ENCODE results near the gene CARD18.

Gene CARD18, protein sequence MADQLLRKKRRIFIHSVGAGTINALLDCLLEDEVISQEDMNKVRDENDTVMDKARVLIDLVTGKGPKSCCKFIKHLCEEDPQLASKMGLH

DNA sequence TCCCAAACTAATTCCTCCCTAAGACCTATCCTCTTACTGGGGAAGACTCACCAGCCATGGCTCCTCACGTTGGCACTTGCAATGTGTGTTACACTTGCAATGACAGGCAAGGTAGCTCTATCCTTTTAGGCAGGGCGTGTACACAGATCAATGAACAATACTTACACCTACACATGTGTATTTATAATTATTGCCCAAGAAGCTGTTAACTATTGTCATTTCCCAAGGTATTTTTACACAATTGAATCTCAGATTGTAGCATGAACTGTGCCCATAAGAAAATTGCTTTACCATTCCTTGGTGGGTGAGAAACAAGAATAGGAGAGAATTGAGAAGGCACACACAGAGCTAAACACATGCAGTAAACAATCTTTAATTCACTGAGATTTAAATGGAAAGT lies at the start of gene CARD18:
CARD18 (minus strand) TSS at position 101 of the 400 bp plus-strand sequence; CDS start at position 58, 43 bp downstream.
- no peak for DNase-seq

DNA sequence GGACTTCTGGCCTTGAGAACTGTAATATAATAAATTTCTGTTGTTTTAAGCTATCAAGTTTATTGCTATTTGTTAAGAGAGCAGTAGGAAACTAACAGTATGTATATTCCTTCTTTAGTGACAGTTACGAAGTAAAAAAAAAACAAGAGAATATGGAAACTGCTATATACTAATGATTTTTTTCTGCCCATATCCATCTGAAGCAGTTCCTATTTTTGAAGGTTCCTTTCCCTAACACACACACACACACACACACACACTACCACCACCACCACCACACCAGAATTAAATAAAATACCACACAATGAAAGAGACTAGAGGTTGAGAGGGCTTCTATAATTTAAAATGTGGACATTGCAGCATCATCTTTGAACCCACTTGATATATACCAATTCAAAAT lies 44.4 kb upstream of the CARD18 start:
- no peak for DNase-seq

DNA sequence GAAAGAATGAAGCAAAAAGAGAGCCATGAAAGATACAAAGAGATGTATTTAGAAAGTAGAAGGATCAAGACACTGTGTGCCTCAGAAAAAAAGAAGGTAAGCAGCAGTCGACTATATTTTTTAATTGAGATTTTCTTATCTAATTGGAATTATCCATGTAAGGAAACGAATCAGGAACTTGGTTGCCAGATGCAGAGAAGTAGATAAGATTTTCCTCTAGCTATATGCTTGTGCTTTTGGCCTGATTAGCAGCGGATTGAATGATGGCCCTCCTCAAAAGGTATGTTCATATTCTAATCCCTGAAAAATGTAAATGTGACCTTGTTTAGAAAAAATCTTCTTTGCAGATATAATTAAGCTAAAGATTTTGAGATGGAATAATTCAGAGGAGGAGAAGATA lies 43.9 kb upstream of the CARD18 start:
- DNase-seq, result no peak

DNA sequence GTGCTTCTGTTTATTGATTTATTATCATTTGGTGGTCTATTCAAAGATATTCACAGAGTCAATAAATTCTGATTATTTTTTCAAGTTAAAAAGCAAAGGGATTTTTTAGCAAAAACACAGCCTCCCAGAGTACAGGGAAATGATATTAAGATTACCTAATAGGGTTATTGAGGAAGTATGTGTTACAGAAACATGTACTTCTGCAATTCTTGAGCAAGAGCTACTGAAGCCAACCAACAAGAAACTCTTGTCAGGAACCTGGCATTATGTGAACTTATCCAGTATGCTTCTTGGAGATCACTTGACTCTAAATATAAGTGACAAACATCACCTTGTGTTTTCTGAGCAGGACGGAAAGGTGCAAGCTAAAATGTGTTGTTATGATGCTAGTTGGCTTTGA lies 42.0 kb upstream of the CARD18 start:
- no peak for DNase-seq

DNA sequence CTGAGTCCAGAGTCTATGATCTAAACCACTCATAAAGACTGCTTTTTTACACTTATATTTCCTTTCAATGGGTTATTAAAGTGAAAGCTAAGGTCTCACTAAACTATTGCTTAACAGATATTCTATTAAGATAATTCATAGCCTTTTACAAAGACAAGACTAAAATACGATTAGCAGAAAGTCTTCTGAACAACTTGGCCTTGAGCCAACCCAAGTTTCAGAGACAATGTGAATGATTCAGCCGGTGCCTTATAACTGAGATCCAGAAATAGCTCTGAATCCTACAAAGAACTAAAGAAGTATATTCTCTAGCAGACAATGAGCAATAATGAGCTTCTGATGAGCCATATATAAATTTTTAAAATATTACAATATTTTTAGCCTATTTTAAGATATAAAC lies 41.5 kb upstream of the CARD18 start:
- DNase-seq, result no peak

DNA sequence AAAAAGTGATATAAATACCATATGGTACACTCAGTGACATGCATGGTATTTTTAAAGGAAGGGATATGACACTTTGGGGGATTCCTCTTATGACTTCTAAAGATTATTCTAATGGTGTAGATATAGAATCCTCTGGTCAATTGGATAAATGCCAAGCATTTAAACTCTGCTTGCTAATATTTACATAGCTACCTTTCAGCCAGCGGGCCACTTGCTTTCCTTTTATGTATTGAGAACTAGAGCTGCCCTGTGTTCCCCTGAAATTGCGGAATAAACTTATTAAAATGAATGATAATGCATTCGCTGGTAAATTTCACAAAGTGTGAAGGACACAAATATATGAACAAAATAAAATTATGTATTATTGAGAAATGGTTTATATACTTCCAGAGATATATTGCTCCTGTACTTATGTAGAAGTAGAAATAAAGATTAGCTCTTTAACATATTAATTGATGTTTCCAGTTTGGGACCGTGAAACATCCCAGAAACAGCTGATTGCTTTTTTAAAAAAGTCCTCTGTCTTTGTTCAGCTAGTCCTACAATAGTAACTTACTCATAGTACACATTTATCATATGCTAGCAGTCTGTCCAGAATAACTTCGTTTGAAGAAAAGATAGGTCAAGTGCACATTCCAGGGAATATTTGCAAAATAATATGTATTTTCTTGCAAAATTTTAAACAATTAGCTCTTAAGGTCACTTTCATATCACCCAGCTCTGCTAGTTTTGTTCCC lies 40.1 kb upstream of the CARD18 start:
- no peak for DNase-seq

DNA sequence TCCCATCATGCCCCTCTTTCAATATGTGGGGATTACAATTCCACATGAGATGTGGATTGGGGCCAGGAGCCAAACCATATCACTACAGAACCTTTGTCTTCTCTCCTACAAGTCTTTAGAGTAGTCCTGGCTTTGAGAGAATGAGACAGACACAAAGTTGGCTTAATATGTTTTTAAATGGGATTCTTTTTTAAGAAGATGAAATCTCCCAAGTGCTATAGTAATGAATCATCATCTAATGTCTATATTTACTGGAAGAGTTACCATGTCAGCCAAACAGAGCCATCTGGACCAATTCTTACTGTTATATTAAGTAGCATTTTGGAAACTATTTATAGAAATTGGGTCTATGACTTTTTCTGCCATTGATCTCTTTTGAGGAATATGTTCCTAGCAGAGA lies 38.1 kb upstream of the CARD18 start:
- no peak for DNase-seq

DNA sequence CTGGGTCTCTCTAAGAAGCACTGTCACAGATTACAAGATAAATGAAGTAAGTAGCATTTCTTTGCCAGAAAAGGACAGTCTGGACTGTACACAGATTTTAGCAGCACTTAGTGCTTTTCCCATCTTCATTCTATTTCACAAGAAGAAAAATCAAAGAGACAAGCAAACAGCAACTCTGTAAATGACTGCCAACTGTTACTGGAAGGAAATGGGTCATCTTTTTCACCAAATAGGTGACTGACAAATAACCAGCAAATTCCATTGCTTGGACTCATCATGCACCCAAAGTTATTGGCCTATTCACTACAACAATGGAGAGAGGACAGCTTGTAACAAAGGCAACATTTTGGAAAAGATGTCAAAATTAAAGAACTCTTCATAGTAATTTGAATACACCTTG lies 28.9 kb upstream of the CARD18 start:
- no peak for DNase-seq

DNA sequence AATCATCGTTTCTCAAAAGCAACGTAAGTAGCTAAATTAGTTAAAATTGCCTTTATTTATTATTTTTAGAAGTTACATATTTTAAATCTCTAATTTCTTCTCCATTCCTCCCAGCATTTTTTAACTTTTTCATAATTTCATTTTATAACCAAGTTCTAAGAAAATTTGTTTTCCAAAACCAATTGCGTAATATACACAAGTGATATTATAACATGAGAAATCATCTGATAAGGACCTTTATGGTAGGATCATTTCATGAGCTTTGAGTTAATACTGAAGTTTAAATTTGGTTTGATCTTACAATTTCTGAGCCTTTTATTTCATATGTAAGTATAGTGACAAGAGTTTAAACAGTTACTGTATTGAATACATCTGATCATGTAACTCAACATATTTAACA lies 27.7 kb upstream of the CARD18 start:
- no peak for DNase-seq

DNA sequence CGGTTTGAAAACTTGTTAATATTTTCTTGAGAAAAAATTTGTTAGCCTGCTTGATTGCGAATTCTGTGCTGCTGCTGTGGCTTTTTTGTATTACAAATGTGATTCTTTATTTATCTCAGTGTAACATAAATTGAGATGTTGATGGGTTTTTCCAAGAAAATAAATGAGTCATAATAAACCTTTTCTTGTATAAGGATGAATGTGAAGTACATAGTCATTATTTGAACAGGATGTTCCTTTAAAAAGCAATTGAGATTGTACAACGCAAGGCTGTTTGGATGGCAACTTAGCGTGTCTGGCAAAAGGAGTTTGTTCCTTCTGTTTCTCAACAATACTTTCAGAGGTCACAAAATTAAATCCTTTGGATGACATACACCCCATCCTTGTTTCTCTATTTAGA lies 24.6 kb upstream of the CARD18 start:
- DNase-seq, result no peak

DNA sequence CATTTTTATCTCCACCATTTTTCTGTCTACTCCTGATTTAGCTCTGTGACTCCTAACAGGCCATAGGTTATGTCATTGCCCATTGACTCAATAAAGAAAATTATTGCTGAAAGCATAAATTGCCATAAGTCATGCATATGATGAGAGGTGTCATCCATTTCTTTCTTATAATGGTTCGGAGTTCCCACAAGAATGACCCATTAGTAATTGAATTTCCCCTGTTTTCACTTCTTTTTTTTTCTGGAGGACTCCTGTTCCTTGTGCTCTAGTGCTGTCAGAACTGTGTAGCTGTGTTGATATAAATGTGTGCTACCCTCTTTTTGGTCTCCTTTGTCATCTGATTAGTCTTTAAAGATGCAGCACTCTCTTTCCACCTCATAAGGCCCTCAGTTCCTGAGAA lies 22.9 kb upstream of the CARD18 start:
- no peak for DNase-seq

DNA sequence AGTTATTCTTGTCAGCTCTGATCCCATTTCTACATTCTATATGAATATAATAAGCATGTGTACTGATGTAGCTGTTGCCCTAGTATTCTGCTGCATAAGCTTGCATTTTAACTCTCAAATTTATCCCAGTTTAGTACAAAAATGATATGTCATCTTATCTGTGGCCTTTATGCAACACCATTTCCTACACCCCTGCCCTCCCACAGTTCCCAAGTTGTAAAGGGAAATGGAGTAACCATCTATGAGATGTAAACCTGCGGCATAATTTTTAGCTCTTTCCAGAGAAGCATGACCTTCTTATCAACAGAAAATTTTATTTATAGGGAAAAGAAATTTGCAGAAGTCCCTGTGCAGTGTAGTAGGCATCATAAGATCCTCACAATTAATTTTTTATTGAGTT lies 18.9 kb upstream of the CARD18 start:
- DNase-seq, result no peak

DNA sequence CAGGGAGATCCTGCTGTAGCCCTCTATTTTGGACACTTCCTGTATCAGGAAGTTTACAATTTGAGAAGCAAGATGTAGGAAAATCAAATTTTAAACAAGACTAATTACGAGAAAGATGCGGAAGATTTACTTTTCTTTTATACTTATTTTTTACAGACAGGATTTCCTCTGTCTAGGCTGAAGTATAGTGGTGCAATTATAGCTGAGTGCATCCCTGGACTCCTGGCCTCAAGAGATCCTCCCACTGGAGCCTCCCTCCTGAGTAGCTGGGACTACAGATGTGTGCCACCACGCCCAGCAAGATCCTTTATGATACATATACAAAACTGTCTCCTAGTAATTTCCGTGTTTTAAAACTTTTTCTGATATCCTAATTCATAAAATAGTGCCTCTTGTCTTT lies 17.2 kb upstream of the CARD18 start:
- DNase-seq, result no peak

DNA sequence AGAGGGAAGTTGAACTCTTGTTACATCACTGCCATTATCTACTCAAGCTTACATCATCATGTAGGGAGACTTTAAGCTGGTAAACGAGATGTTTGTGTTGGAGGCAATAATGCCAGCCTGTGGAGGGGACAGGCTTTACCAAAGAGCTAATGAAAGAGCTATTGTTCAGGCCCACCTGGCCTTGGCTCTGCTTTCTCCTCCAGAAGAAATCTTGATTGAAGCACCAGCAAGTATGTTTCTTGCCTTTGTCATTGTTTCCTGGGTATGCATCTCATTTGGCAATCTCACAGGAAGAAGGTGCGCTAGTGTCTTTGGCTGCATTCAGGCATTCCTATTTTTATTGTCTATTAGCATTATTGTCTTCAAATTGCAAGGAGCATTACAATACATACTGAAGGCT lies 16.7 kb upstream of the CARD18 start:
- DNase-seq, result no peak

DNA sequence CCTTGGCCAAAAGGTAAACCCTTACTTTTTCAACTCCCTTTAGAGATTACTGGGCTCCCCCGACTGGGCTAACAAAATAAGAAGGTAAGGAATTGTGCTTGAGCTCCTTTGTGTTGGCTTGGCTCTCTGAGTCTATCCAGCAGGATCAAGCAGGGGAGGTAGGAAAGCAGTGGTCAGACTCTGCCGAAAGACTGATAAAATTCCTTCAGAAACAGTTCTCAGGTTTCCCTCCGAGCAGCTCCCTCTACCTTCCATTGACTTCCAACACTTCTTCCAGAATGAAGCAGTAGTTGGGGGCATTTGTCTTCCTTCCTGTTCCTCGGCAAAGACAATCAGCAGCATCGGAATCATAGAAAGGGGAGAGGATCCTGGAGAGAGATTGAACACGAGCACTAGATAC lies 16.1 kb upstream of the CARD18 start:
- DNase-seq, result no peak

DNA sequence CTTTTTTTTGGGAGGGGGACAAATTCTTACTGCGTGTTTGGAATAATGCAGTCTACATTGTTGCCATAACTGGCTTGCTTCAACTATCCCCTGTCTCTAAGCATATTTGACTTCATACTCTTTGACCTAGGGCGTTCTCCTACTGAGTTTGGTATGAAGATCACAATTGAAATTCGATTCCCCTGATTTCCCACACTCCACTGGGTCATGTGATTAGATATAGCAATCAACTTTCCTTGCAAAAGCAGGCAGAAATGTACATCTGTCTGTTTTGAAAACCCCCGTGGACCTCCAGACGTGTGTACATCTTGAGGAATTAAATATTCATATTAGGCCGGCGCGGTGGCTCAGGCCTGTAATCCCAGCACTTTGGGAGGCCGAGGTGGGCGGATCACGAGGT lies 13.8 kb upstream of the CARD18 start:
- no peak for DNase-seq

DNA sequence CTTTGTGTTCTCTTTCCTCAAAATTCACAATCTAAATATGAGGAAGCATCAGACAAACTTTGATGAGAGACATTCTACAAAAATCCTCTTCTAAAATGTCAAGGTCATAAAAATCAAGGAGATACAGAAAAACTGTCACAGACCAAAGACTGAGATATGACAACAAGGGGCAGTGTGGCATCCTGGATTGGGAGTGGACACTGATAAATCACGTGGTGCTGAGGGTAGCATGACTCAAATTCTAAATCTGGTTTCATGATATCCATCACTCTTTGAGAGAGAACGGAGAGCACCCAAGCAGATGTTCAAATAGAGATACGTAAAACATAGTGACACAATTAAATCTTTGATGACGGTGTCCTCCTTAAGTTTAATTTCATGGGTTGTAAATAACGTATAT lies 13.0 kb upstream of the CARD18 start:
- no peak for DNase-seq

DNA sequence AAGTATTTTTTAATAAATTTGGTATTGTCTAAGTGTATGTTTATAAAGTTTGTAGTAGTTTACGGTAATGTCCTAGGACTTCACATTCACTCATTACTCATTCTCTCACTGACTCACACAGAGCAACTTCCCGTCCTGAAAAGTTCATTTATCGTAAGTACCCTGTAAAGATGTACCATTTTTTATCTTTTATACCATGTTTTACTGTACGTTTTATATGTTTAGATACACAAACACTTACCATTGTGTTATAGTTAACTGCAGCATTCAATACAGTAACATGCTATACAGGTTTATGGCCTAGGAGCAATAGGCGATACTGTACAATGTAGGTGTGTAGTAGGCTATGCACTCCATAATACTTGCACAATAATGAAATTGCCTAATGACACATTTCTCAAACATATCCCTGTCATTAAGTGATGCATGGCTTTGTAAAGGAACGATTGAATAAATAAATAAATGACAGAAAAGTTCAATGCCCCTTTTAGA lies 12.5 kb upstream of the CARD18 start:
- no peak for DNase-seq

DNA sequence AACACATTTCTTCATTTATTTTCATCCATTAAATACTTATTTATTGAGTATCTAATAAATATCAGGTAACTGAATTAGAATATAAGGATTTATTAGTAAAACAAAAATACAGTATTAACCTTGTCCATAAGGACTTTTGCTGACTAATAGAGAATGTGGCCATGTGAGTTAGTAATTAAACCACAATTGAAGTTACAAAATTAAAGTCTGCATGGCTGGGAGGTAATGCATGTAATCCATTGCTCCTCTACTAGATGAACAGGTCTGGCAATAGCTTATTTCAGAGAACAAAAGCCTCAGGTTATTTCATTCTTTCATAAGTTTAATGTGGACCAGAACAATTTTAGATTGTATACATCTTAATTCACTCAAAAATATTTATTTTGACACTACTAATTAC lies 9.9 kb upstream of the CARD18 start:
- DNase-seq, result no peak

DNA sequence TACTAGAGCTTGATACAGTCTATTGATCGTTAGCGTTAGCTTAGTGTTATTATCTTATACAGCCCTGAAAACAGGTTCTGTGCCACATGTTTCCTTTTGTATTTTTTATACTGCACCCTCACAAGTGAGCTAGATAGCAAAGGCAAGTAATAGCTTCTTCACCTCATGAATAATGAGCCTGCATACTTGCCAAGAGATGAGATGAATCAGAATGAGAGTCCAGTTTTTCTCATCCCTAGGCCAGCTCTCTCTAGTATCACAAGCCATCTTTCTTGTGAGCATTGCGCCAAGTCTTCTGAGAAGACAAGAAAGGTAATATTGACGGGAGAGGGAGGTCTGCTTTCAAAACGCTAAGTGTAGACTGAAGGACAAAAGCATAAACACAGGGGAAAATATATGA lies 8.7 kb upstream of the CARD18 start:
- DNase-seq, result no peak

DNA sequence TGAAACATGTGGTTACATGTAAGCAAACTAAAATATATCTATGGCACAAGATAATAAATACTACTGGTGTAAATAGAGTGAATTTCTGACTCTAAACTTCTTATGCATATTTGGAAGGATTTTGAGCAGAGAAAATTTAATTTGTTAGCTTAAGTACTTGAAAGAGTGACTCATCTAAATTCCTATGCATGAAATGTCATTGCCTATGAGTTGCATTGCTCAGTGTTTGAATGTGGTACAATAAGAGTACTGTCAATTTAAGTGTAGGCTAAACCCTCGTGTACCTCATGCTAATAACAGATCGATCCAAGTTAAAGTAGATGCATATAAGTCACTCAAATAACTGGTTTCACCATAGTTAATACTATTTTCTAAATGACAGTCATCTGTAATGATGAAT lies 5.3 kb upstream of the CARD18 start:
- no peak for DNase-seq

DNA sequence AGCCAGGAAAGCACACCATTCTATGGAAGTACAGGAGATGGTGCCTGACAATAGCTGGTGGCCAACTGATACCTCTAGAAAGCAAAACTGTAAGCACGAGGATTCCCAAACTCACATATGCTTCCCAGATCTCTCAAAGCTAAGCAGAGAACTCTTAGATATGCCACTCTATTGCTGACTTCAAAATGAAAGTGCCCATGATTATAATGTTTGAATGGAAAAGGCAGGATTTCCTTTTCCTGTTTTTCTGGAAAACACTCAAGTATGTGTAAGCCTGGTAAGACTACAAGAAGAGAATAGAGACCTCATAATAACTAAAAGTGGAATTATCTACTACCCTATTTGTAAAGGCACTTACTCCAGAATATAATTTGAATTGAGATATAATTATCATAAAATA lies 2.6 kb upstream of the CARD18 start:
- DNase-seq, result no peak

DNA sequence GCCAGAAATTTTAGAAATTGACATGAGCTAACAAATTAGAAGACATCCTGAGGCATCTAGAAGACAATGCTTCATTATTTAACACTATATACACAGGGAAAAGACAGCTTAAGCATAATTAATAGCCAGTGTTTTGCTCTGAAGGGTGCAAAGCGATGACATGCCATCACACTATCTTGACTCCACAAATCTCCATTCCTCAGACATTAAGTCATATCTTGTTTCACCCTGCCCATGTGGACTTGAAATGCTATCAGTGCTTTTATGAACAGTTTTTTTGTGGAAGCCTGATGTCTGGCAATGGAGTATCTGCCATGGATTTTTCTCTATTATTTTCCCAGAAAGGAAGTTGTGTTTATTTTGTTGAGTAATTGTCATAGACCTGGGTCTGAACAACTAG lies 2.3 kb downstream of the CARD18 start:
- no peak for DNase-seq

DNA sequence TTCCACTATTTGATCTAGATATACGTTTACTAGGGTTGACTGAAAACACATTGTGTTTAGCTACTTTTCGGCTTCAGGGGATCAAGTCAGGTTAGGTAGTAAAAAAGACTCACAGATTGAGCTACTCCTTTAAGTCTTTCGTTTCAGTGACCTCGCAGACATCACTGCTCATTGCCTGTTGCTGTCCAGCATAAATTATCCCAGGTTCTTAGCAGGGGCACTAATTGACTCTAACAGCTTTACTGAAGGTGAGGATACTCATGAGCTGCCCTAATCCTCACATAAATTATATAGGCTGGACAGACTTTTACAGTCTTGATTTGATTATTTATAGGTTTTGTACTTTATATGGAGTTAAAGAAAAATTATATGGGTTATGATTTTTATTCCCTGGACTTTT lies 3.7 kb downstream of the CARD18 start:
- DNase-seq, result no peak
